Neural crest cell (in vitro differentiated cells): Measurements from ENCODE around the gene SF3B1. TPM values are rescaled to one million over a fixed set of nuclear protein-coding genes. Genes with fewer than 3 reads are reported as not detected.
"Not testable (repeated sequence)": the region's sequence is repeated elsewhere in the genome, so short reads cannot be mapped to it uniquely, and the experiment has no call there.

Source experiments
- DNase-seq: peaks from one replicate; pipeline ENCODE4 v3.0.0; 2021; ENCODE audit warnings: low read depth, mixed read lengths, low spot score
- H3K27ac Mint-ChIP-seq: one replicate; pipeline ENCODE4 v1.8.0; 2021; ENCODE audit warnings: mild to moderate bottlenecking, mixed read lengths; ENCODE audit not compliant: unreplicated experiment
- H3K27me3 Mint-ChIP-seq: 2 replicates; pipeline ENCODE4 v1.8.0; 2021; ENCODE audit warnings: low read depth, mild to moderate bottlenecking, mixed read lengths
- H3K36me3 Mint-ChIP-seq: 2 replicates; pipeline ENCODE4 v1.8.0; 2021; ENCODE audit warnings: low read depth, mild to moderate bottlenecking, mixed read lengths
- H3K4me1 Mint-ChIP-seq: 2 replicates; pipeline ENCODE4 v1.8.0; 2021; ENCODE audit warnings: mixed read lengths
- H3K4me3 Mint-ChIP-seq: one replicate; pipeline ENCODE4 v1.8.0; 2021; ENCODE audit warnings: mild to moderate bottlenecking, mixed read lengths
- H3K9me3 Mint-ChIP-seq: 2 replicates; pipeline ENCODE4 v1.8.0; 2021; ENCODE audit warnings: mixed read lengths
- total RNA-seq: library from RNA; stranded (reverse); gene quantifications from 2 replicates; pipeline ENCODE4 v1.2.1, GENCODE V29; 2021
- TF ChIP-seq, protein P1 (sequence below): fragments of 200-600 bp; sonication (generic); conservative IDR thresholded peaks from 2 replicates; pipeline ENCODE4 v1.5.0; 2021; ENCODE audit warnings: antibody characterized with exemption, mild to moderate bottlenecking

The SF3B1 gene
- total RNA-seq, 1 donor from 2014 or later = 323 TPM

- DNase-seq = no peak
- Mint-ChIP-seq H3K27me3 (no peaks in the 10 kb centered on the region), H3K9me3 (no peaks in the 10 kb centered on the region), H3K36me3 (no peaks in the 10 kb centered on the region), H3K4me3 (no peak overlapping the region), H3K4me1 (peaks cover 4% of the 10 kb centered on the region), H3K27ac (no peak overlapping the region)
- TF ChIP-seq, protein P1, sequence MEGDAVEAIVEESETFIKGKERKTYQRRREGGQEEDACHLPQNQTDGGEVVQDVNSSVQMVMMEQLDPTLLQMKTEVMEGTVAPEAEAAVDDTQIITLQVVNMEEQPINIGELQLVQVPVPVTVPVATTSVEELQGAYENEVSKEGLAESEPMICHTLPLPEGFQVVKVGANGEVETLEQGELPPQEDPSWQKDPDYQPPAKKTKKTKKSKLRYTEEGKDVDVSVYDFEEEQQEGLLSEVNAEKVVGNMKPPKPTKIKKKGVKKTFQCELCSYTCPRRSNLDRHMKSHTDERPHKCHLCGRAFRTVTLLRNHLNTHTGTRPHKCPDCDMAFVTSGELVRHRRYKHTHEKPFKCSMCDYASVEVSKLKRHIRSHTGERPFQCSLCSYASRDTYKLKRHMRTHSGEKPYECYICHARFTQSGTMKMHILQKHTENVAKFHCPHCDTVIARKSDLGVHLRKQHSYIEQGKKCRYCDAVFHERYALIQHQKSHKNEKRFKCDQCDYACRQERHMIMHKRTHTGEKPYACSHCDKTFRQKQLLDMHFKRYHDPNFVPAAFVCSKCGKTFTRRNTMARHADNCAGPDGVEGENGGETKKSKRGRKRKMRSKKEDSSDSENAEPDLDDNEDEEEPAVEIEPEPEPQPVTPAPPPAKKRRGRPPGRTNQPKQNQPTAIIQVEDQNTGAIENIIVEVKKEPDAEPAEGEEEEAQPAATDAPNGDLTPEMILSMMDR = no peak
These were observed 10.9 kb upstream of the SF3B1 start for GRCh38 chr2:197445746-197446145.

DNA sequence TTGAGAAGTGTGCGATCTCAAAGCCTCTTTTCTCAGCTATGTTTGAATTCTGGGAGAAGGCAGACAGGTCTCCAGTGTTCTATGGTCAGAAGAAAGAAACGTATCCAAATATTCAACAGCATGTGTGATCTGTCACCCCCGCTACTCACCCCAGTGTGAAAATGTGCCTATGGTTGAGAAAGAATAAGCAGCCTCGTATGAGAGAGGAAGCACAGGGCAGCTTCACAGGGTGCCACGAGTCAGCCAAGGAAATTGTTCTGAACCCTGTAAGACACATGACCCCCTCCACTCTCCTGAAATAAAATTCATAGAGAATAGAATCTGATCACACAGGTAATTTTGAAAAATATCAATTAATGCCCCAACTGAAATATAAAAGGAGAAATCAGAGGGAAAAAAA lies 8.0 kb upstream of the SF3B1 start:
- H3K9me3 Mint-ChIP-seq = no peaks in the 10 kb centered on the region
- H3K4me3 Mint-ChIP-seq = no peak overlapping the region
- H3K27me3 Mint-ChIP-seq = no peaks in the 10 kb centered on the region
- H3K27ac Mint-ChIP-seq = no peak overlapping the region
- H3K4me1 Mint-ChIP-seq = peaks cover 4% of the 10 kb centered on the region
- no peak for DNase-seq
- TF ChIP-seq, protein P1 = no peak
- H3K36me3 Mint-ChIP-seq = no peaks in the 10 kb centered on the region

- Mint-ChIP-seq H3K36me3 (no peaks in the 10 kb centered on the region), H3K27ac (no peak overlapping the region), H3K9me3 (no peaks in the 10 kb centered on the region), H3K27me3 (no peaks in the 10 kb centered on the region), H3K4me1 (peaks cover 30% of the 10 kb centered on the region), H3K4me3 (peak overlapping the region; percentile 79)
- DNase-seq = no peak
- TF ChIP-seq, protein P1 = no peak
These were observed 2.6 kb upstream of the SF3B1 start for GRCh38 chr2:197437380-197437779.

GRCh38 chr2:197435598-197436420 lies 981 bp upstream of the SF3B1 start:
- Mint-ChIP-seq H3K27me3 (no peaks in the 10 kb centered on the region), H3K9me3 (no peaks in the 10 kb centered on the region), H3K36me3 (no peaks in the 10 kb centered on the region), H3K4me3 (peak overlapping the region; percentile 99), H3K4me1 (peaks cover 43% of the 10 kb centered on the region), H3K27ac (peak overlapping the region; percentile 100)
- TF ChIP-seq, protein P1 = no peak
- no peak for DNase-seq

DNA sequence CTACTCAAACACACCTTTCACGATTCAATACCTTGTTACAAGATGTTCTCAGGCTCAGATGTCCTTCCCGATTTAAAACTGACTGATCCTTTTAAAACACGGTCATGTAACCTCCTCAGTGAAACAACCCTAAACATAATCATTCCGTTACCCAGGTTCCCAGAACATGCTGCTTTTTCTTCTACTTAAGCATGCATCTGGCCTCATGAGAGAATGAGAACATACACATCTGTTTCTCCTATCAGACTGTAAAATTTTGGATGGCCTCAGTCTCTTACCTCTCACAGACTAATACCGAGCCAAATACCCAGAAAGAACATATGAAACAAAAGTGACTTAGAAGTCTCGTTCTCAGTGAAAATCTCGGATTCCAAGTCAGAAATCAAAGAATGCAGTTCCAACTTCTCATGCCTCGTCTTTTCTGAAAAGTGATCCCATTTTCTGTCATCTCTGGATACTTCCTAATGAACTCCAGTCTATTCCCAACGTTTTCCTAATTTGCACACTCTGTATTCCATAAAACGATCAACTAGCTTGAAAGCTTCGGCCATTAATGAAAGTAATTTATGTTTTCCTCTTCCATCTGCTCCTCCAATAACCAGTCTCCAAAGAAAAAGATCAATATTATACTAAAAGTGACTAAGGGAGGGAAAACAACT lies 919 bp downstream of the SF3B1 start:
- H3K4me3 Mint-ChIP-seq = peak overlapping the region; percentile 99
- TF ChIP-seq, protein P1 = no peak
- peaks cover 57% of the 10 kb centered on the region for H3K4me1 Mint-ChIP-seq
- peak overlapping the region; percentile 100 for H3K27ac Mint-ChIP-seq
- H3K9me3 Mint-ChIP-seq = no peaks in the 10 kb centered on the region
- no peaks in the 10 kb centered on the region for H3K27me3 Mint-ChIP-seq
- peaks cover 2% of the 10 kb centered on the region for H3K36me3 Mint-ChIP-seq
- DNase-seq = no peak

- peak overlapping the region; percentile 99 for H3K4me3 Mint-ChIP-seq
- not testable (repeated sequence) for H3K36me3 Mint-ChIP-seq, H3K27ac Mint-ChIP-seq, H3K9me3 Mint-ChIP-seq, DNase-seq, H3K27me3 Mint-ChIP-seq
- H3K4me1 Mint-ChIP-seq = peaks cover 59% of the 10 kb centered on the region
These were observed 2.3 kb downstream of the SF3B1 start for GRCh38 chr2:197432527-197432926.
